H54 (cell line): ENCODE results near the gene ATG2A.

ENCODE experiments used
- DNase-seq: peaks from one replicate; pipeline ENCODE4 v3.0.0; 2011; ENCODE audit warnings: low spot score, mixed read lengths; ENCODE audit not compliant: insufficient read length
- FAIRE-seq: peaks from 3 replicates; lab custom pipeline; 2011; peaks lifted over from hg19 to GRCh38; lab: Jason Lieb, UNC
- POLR2A ChIP-seq: IDR thresholded peaks from 2 replicates; pipeline ENCODE4 v1.6.1; 2011; ENCODE audit warnings: low read depth, mild to moderate bottlenecking, low read length

The ATG2A gene

GRCh38 chr11:64916775-64917662 lies at the start of gene ATG2A:
Gene ATG2A, minus strand, starts transcription at chr11:64917209. Its CDS starts 74 bp downstream, at chr11:64917135.
- peak; percentile 91 for FAIRE-seq
- peak; percentile 73 for TF ChIP-seq POLR2A
- DNase-seq, result peak; percentile 98

- DNase-seq (no peak), FAIRE-seq (no peak)
- no peak for TF ChIP-seq POLR2A
These were observed 46.1 kb upstream of the ATG2A start for GRCh38 chr11:64963072-64963631.

- FAIRE-seq (no peak), DNase-seq (no peak)
- TF ChIP-seq POLR2A, result no peak
These were observed 43.7 kb upstream of the ATG2A start for GRCh38 chr11:64960719-64961118.

GRCh38 chr11:64959498-64959897 lies 42.5 kb upstream of the ATG2A start:
- FAIRE-seq (no peak), DNase-seq (no peak)
- no peak for TF ChIP-seq POLR2A

GRCh38 chr11:64954201-64954600 lies 37.2 kb upstream of the ATG2A start:
- FAIRE-seq, result no peak
- TF ChIP-seq POLR2A, result no peak
- DNase-seq, result no peak

- DNase-seq (no peak), FAIRE-seq (no peak)
- TF ChIP-seq POLR2A, result no peak
These were observed 34.5 kb upstream of the ATG2A start for GRCh38 chr11:64951529-64951928.

GRCh38 chr11:64947208-64947814 lies 30.3 kb upstream of the ATG2A start:
- TF ChIP-seq POLR2A, result no peak
- DNase-seq, result no peak
- no peak for FAIRE-seq

GRCh38 chr11:64936539-64936938 lies 19.5 kb upstream of the ATG2A start:
- DNase-seq, result no peak
- no peak for FAIRE-seq
- no peak for TF ChIP-seq POLR2A

- no peak for FAIRE-seq
- TF ChIP-seq POLR2A, result no peak
- no peak for DNase-seq
These were observed 18.5 kb upstream of the ATG2A start, which contains the start of gene GPHA2 for GRCh38 chr11:64935359-64936081. Gene GPHA2, minus strand, starts transcription at chr11:64935893. Its CDS starts 433 bp downstream, at chr11:64935460.

- FAIRE-seq (no peak), DNase-seq (no peak)
- TF ChIP-seq POLR2A, result no peak
These were observed 17.8 kb upstream of the ATG2A start for GRCh38 chr11:64934682-64935358.

- no peak for DNase-seq
- no peak for FAIRE-seq
- no peak for TF ChIP-seq POLR2A
These were observed 17.1 kb upstream of the ATG2A start for GRCh38 chr11:64933935-64934681.

GRCh38 chr11:64933213-64933934 lies 16.4 kb upstream of the ATG2A start:
- TF ChIP-seq POLR2A, result no peak
- FAIRE-seq, result no peak

More at GRCh38 chr11:64933213-64933934, 16.4 kb upstream of the ATG2A start:
- DNase-seq, result no peak
